H9 (cell line): ENCODE results near the gene LTB4R. TPM values are rescaled to one million over a fixed set of nuclear protein-coding genes. Genes with fewer than 3 reads are reported as not detected.

Experiments used
- DNase-seq: peaks from one replicate; pipeline ENCODE4 v3.0.0-alpha.2; 2017
- H2AFZ ChIP-seq: one replicate; pipeline ENCODE4 v1.6.1; 2013; ENCODE audit warnings: mild to moderate bottlenecking, low read length, control low read depth, moderate library complexity
- H2AK5ac ChIP-seq: 2 replicates; pipeline ENCODE4 v1.6.1; 2013; ENCODE audit warnings: low read length, control low read depth, mixed read lengths; ENCODE audit not compliant: insufficient read length
- H2BK120ac ChIP-seq: one replicate; pipeline ENCODE4 v1.6.1; 2013; ENCODE audit warnings: low read depth, mild to moderate bottlenecking, low read length, control low read depth, inconsistent platforms; ENCODE audit not compliant: poor library complexity, severe bottlenecking
- H2BK12ac ChIP-seq: 2 replicates; pipeline ENCODE4 v1.6.1; 2013; ENCODE audit warnings: low read length, control low read depth, mixed read lengths, low read depth; ENCODE audit not compliant: insufficient read length
- H2BK15ac ChIP-seq: 2 replicates; pipeline ENCODE4 v1.6.1; 2013; ENCODE audit warnings: low read depth, low read length, control low read depth
- H2BK20ac ChIP-seq: one replicate; pipeline ENCODE4 v1.6.1; 2013; ENCODE audit warnings: low read depth, mild to moderate bottlenecking, low read length, control low read depth, inconsistent platforms; ENCODE audit not compliant: poor library complexity, severe bottlenecking
- H2BK5ac ChIP-seq: 2 replicates; pipeline ENCODE4 v1.6.1; 2013; ENCODE audit warnings: low read length, control low read depth, mixed read lengths; ENCODE audit not compliant: insufficient read length
- H3K14ac ChIP-seq: 2 replicates; pipeline ENCODE4 v1.6.1; 2013; ENCODE audit warnings: low read length, control low read depth; ENCODE audit not compliant: insufficient read depth
- H3K18ac ChIP-seq: 2 replicates; pipeline ENCODE4 v1.6.1; 2013; ENCODE audit warnings: low read depth, mild to moderate bottlenecking, mixed read lengths, low read length, control low read depth; ENCODE audit not compliant: insufficient read length
- H3K23ac ChIP-seq: 2 replicates; pipeline ENCODE4 v1.6.1; 2013; ENCODE audit warnings: low read length, control low read depth, mixed read lengths, low read depth; ENCODE audit not compliant: insufficient read length
- H3K23me2 ChIP-seq: 2 replicates; pipeline ENCODE4 v1.6.1; 2013; ENCODE audit warnings: low read depth, mild to moderate bottlenecking, mixed read lengths, low read length, control low read depth; ENCODE audit not compliant: insufficient read length, poor library complexity, severe bottlenecking
- H3K27ac ChIP-seq: 2 replicates; pipeline ENCODE4 v1.5.1; 2013; ENCODE audit warnings: low read length, control low read depth, mixed read lengths, low read depth; ENCODE audit not compliant: insufficient read length
- H3K27me3 ChIP-seq: 2 replicates; pipeline ENCODE4 v1.6.1; 2013; ENCODE audit warnings: low read length, control low read depth, inconsistent platforms; ENCODE audit not compliant: insufficient read depth
- H3K4ac ChIP-seq: 2 replicates; pipeline ENCODE4 v1.6.1; 2013; ENCODE audit warnings: low read depth, mild to moderate bottlenecking, control low read depth, inconsistent platforms, low read length, moderate library complexity
- H3K4me1 ChIP-seq: 2 replicates; pipeline ENCODE4 v1.6.1; 2013; ENCODE audit warnings: low read length, control low read depth, inconsistent platforms; ENCODE audit not compliant: insufficient read depth
- H3K4me2 ChIP-seq: 2 replicates; pipeline ENCODE4 v1.6.1; 2013; ENCODE audit warnings: low read length, control low read depth, mixed read lengths; ENCODE audit not compliant: insufficient read length, insufficient read depth
- H3K56ac ChIP-seq: 2 replicates; pipeline ENCODE4 v1.6.1; 2013; ENCODE audit warnings: low read depth, mild to moderate bottlenecking, mixed read lengths, low read length, control low read depth; ENCODE audit not compliant: insufficient read length
- H3K79me1 ChIP-seq: 2 replicates; pipeline ENCODE4 v1.6.1; 2013; ENCODE audit warnings: low read depth, mild to moderate bottlenecking, moderate library complexity, low read length, control low read depth, inconsistent platforms; ENCODE audit not compliant: insufficient read depth, poor library complexity, severe bottlenecking
- H3K79me2 ChIP-seq: 2 replicates; pipeline ENCODE4 v1.6.1; 2013; ENCODE audit warnings: low read length, control low read depth, inconsistent platforms; ENCODE audit not compliant: insufficient read depth
- H3K9ac ChIP-seq: 2 replicates; pipeline ENCODE4 v1.6.1; 2013; ENCODE audit warnings: low read length, control low read depth, mixed read lengths; ENCODE audit not compliant: insufficient read length; ENCODE audit errors: extremely low read depth
- H3K9me3 ChIP-seq: one replicate; pipeline ENCODE4 v1.6.1; 2013; ENCODE audit warnings: low read depth, low read length, inconsistent platforms; ENCODE audit not compliant: control insufficient read depth
- H3T11ph ChIP-seq: one replicate; pipeline ENCODE4 v1.6.1; 2013; ENCODE audit warnings: mild to moderate bottlenecking, low read length, control low read depth, inconsistent platforms
- H4K20me1 ChIP-seq: one replicate; pipeline ENCODE4 v1.6.1; 2013; ENCODE audit not compliant: control insufficient read depth, insufficient read length, insufficient read depth
- H4K5ac ChIP-seq: 2 replicates; pipeline ENCODE4 v1.6.1; 2013; ENCODE audit warnings: low read depth, mild to moderate bottlenecking, mixed read lengths, low read length, control low read depth; ENCODE audit not compliant: insufficient read length
- H4K8ac ChIP-seq: replicated peaks from 2 replicates; pipeline ENCODE4 v1.6.1; 2013; ENCODE audit warnings: low read length, control low read depth, mixed read lengths, low read depth; ENCODE audit not compliant: insufficient read length
- H4K91ac ChIP-seq: 2 replicates; pipeline ENCODE4 v1.6.1; 2013; ENCODE audit warnings: low read depth, mild to moderate bottlenecking, moderate library complexity, mixed read lengths, low read length, control low read depth; ENCODE audit not compliant: insufficient read length
- H3K27ac Mint-ChIP-seq, 3 experiments: 2 replicates in 2 of 3; 3 replicates in 1 of 3; pipeline ENCODE4 v1.8.0; 2020 to 2021; ENCODE audit warnings: mixed read lengths in 3 of 3, mild to moderate bottlenecking in 1 of 3, moderate library complexity in 1 of 3
- H3K27me3 Mint-ChIP-seq: 2 replicates; pipeline ENCODE4 v1.8.0; 2021; ENCODE audit warnings: low read depth, mild to moderate bottlenecking, moderate library complexity, mixed read lengths
- H3K36me3 Mint-ChIP-seq, 3 experiments: 2 replicates in 2 of 3; 3 replicates in 1 of 3; pipeline ENCODE4 v1.8.0; 2020 to 2021; ENCODE audit warnings: low read depth in 3 of 3, mixed read lengths in 3 of 3; ENCODE audit not compliant: insufficient read depth in 1 of 3
- H3K4me1 Mint-ChIP-seq, 2 experiments: 2 replicates each; pipeline ENCODE4 v1.8.0; 2020; ENCODE audit warnings: mixed read lengths in 2 of 2
- H3K4me3 Mint-ChIP-seq, 2 experiments: 2 replicates in 1 of 2; 3 replicates in 1 of 2; pipeline ENCODE4 v1.8.0; 2020 to 2021; ENCODE audit warnings: mild to moderate bottlenecking in 2 of 2, mixed read lengths in 2 of 2, moderate library complexity in 1 of 2
- H3K9me3 Mint-ChIP-seq, 2 experiments: 2 replicates in 1 of 2; 3 replicates in 1 of 2; pipeline ENCODE4 v1.8.0; 2020; ENCODE audit warnings: mild to moderate bottlenecking in 2 of 2, mixed read lengths in 2 of 2, moderate library complexity in 1 of 2
- CTCF ChIP-seq: fragments of 200-600 bp; sonication (generic); conservative IDR thresholded peaks from 3 replicates; pipeline ENCODE4 v1.8.0; 2021; ENCODE audit warnings: antibody characterized with exemption, mild to moderate bottlenecking
- WGBS: extraction: QIAGEN DNeasy Blood & Tissue Kit; methylation state at CpG from one replicate; pipeline ENCODE4 v1.1.7; 2013; ENCODE audit warnings: missing lambda C conversion rate, low lambda C conversion rate, mixed read lengths; ENCODE audit not compliant: insufficient read length; ENCODE audit errors: extremely low coverage; 5-methylcytosine and 5-hydroxymethylcytosine counted together
- total RNA-seq: library from RNA; stranded (reverse); gene quantifications from 2 replicates; pipeline ENCODE4 v1.2.1, GENCODE V29; 2021

Gene LTB4R
- total RNA-seq, 1 experiment from 2014 or later = 8.9 TPM

- no peak overlapping the region for H4K5ac ChIP-seq
- Mint-ChIP-seq H3K4me3 (0 out of 5 replicates have a peak overlapping the region, but pooled peaks of 1 of the 2 experiments have one; percentile 14), H3K9me3 (no peaks in the 10 kb centered on the region), H3K27me3 (no peaks in the 10 kb centered on the region; the same call in 1 of the 2 replicates), H3K4me1 (no peaks in the 10 kb centered on the region; a peak in 1 of 4 replicates), H3K27ac (peak overlapping the region in 1 of 3 experiments; percentile 75; a peak in 2 of 7 replicates), H3K36me3 (peaks cover 3 to 19% (median 14%) of the 10 kb centered on the region in 3 experiments; a peak in 5 of 7 replicates)
- H2AFZ ChIP-seq = no peak overlapping the region
- no peak overlapping the region for H3K27ac ChIP-seq
- no peak overlapping the region for H3K4me2 ChIP-seq
- no peaks in the 10 kb centered on the region for H3K79me2 ChIP-seq
- no peaks in the 10 kb centered on the region for H4K20me1 ChIP-seq
- no peak overlapping the region for H2BK5ac ChIP-seq
- H3K9ac ChIP-seq = no peak overlapping the region
- H3K14ac ChIP-seq = no peak overlapping the region
- WGBS = no CpG with 5 or more reads among the region's 6 CpGs
- H2BK12ac ChIP-seq = no peak overlapping the region
- no peaks in the 10 kb centered on the region for H3K23me2 ChIP-seq
- H3K23ac ChIP-seq = no peak overlapping the region
- no peak overlapping the region for H3K56ac ChIP-seq
- H3K18ac ChIP-seq = no peak overlapping the region
- H3K9me3 ChIP-seq = no peaks in the 10 kb centered on the region
- no peaks in the 10 kb centered on the region for H3K27me3 ChIP-seq
- no peak overlapping the region for H2AK5ac ChIP-seq
- no peak overlapping the region for H2BK15ac ChIP-seq
- no peak overlapping the region for H3T11ph ChIP-seq
- TF ChIP-seq CTCF = no peak
- H4K8ac ChIP-seq = no peak overlapping the region
- no peak for DNase-seq
- H2BK20ac ChIP-seq = no peak overlapping the region
- H2BK120ac ChIP-seq = no peak overlapping the region
- no peak overlapping the region for H3K4ac ChIP-seq
- no peaks in the 10 kb centered on the region for H3K79me1 ChIP-seq
- H3K4me1 ChIP-seq = no peaks in the 10 kb centered on the region
- no peak overlapping the region for H4K91ac ChIP-seq
Observed at GRCh38 chr14:24264298-24264697, 47.0 kb upstream of the LTB4R start.
